HEK293T (cell line): ENCODE measurements around the gene CDH13.

Source experiments
- CTCF ChIA-PET: fragments of 350-600 bp; formaldehyde crosslinking; extraction: SDS; loops from one replicate; lab custom pipeline; 2021; ENCODE audit warnings: antibody characterized with exemption, inconsistent platforms; lab: Yijun Ruan, JAX
- POLR2A ChIA-PET: fragments of 350-600 bp; formaldehyde crosslinking; extraction: SDS; loops from one replicate; lab custom pipeline; 2020; ENCODE audit warnings: antibody characterized with exemption, inconsistent platforms; lab: Yijun Ruan, JAX
- DNase-seq: peaks from one replicate; pipeline ENCODE4 v3.0.0; 2012; ENCODE audit warnings: mixed read lengths; ENCODE audit errors: extremely low spot score
- ARNT ChIP-seq: fragments of 450-650 bp; IDR thresholded peaks from 2 replicates; pipeline ENCODE4 v1.6.1; 2017; ENCODE audit warnings: mild to moderate bottlenecking
- BHLHE40 ChIP-seq: fragments of 450-650 bp; IDR thresholded peaks from 2 replicates; pipeline ENCODE4 v1.6.1; 2016; ENCODE audit warnings: mild to moderate bottlenecking, moderate library complexity, borderline replicate concordance
- CTBP1 ChIP-seq: fragments of 450-650 bp; IDR thresholded peaks from 2 replicates; pipeline ENCODE4 v1.6.1; 2016; ENCODE audit warnings: borderline replicate concordance
- ELF4 ChIP-seq: fragments of 450-650 bp; IDR thresholded peaks from 2 replicates; pipeline ENCODE4 v1.6.1; 2017; ENCODE audit warnings: antibody characterized with exemption
- FOXA1 ChIP-seq: fragments of 450-650 bp; IDR thresholded peaks from 2 replicates; pipeline ENCODE4 v1.6.1; 2016; ENCODE audit warnings: mild to moderate bottlenecking
- FOXK2 ChIP-seq: fragments of 450-650 bp; IDR thresholded peaks from 2 replicates; pipeline ENCODE4 v1.6.1; 2016; ENCODE audit warnings: mild to moderate bottlenecking
- FOXM1 ChIP-seq: fragments of 450-650 bp; IDR thresholded peaks from 2 replicates; pipeline ENCODE4 v1.6.1; 2017; ENCODE audit warnings: mild to moderate bottlenecking, borderline replicate concordance
- HDGF ChIP-seq: fragments of 450-650 bp; IDR thresholded peaks from 2 replicates; pipeline ENCODE4 v1.6.1; 2017; ENCODE audit warnings: antibody characterized with exemption, borderline replicate concordance
- L3MBTL2 ChIP-seq: fragments of 450-650 bp; conservative IDR thresholded peaks from 2 replicates; pipeline ENCODE4 v1.6.1; 2016; ENCODE audit warnings: mild to moderate bottlenecking
- LEF1 ChIP-seq: fragments of 450-650 bp; IDR thresholded peaks from 2 replicates; pipeline ENCODE4 v1.6.1; 2017; ENCODE audit warnings: mild to moderate bottlenecking, borderline replicate concordance
- NFRKB ChIP-seq: fragments of 450-650 bp; IDR thresholded peaks from 2 replicates; pipeline ENCODE4 v1.6.1; 2016; ENCODE audit warnings: mild to moderate bottlenecking, moderate library complexity
- SP1 ChIP-seq: fragments of 450-650 bp; IDR thresholded peaks from 2 replicates; pipeline ENCODE4 v1.6.1; 2017
- SUZ12 ChIP-seq: fragments of 450-650 bp; IDR thresholded peaks from 2 replicates; pipeline ENCODE4 v1.6.1; 2016; ENCODE audit warnings: mild to moderate bottlenecking
- TARDBP ChIP-seq: fragments of 450-650 bp; IDR thresholded peaks from 2 replicates; pipeline ENCODE4 v1.6.1; 2016
- ZNF384 ChIP-seq: fragments of 450-650 bp; IDR thresholded peaks from 2 replicates; pipeline ENCODE4 v1.6.1; 2016
- TF ChIP-seq, protein P1 (sequence below): fragments of 450-650 bp; IDR thresholded peaks from 2 replicates; pipeline ENCODE4 v1.6.1; 2016

Gene CDH13

DNA sequence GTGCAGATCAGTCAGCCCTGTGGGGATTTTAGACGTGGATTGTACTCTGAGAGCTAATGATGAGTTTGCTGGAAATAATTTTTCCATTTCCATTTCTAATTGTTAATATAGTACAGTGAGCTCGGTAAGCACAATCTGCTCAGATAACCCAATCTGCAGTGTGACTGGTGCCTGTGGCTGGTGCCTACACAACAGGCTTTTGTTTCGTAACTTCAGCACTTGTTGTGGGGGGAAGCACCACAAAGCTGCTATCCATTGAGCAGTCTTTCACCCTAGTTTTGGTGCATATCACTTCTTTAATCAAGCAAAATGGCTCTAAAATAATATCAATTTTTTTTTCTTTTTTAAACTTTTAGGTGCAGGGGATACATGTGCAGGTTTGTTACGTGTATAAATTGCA is 646.1 kb downstream of the CDH13 start:
- ChIA-PET POLR2A (no interaction called here), CTCF (no interaction called here)
- TF ChIP-seq L3MBTL2 = no peak
- DNase-seq = no peak

DNA sequence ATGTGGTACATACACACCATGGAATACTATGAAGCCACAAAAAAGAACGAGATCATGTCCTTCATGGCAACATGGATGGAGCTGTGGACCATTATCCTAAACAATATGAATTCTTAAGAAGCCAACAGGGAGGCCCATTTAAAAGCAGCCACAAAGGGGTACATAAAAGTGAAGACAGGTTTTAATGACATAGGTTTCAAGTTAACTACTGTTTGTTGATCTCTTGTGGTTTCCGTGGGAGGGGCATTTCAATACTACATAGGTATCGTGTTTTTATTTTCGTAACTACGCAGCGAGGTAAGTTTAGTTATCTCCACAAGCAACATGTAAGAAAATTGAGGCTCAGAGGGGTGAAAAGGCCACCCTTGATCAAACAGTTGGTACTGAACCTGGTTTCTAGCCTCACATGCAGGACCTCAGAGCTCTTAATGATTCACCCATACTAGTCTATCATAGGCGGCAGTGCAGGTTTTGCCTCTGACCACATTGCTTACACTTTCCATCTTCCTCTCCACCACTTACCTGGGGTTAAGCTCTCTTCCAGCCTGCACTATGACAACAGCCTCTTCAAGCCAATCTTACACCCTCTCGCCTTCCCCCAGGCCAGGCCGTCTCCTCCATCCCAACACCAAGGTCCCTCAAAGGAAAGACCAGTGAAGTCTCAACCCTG is 646.9 kb downstream of the CDH13 start:
- TF ChIP-seq ZNF384 (no peak), FOXK2 (no peak), ARNT (no peak), FOXM1 (no peak), SUZ12 (no peak), NFRKB (no peak)
- TF ChIP-seq, protein P1, sequence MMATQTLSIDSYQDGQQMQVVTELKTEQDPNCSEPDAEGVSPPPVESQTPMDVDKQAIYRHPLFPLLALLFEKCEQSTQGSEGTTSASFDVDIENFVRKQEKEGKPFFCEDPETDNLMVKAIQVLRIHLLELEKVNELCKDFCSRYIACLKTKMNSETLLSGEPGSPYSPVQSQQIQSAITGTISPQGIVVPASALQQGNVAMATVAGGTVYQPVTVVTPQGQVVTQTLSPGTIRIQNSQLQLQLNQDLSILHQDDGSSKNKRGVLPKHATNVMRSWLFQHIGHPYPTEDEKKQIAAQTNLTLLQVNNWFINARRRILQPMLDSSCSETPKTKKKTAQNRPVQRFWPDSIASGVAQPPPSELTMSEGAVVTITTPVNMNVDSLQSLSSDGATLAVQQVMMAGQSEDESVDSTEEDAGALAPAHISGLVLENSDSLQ = no peak
- ChIA-PET POLR2A (no interaction called here), CTCF (no interaction called here)
- DNase-seq = no peak

- ChIA-PET POLR2A (no interaction called here), CTCF (no interaction called here)
- no peak for DNase-seq
- no peak for TF ChIP-seq ZNF384
- TF ChIP-seq SUZ12 = no peak
- TF ChIP-seq, protein P1 = no peak
- no peak for TF ChIP-seq SP1
- TF ChIP-seq LEF1 = no peak
- TF ChIP-seq NFRKB = no peak
- no peak for TF ChIP-seq ARNT
- no peak for TF ChIP-seq ELF4
These were observed 652.5 kb downstream of the CDH13 start for GRCh38 chr16:83279251-83279650.

DNA sequence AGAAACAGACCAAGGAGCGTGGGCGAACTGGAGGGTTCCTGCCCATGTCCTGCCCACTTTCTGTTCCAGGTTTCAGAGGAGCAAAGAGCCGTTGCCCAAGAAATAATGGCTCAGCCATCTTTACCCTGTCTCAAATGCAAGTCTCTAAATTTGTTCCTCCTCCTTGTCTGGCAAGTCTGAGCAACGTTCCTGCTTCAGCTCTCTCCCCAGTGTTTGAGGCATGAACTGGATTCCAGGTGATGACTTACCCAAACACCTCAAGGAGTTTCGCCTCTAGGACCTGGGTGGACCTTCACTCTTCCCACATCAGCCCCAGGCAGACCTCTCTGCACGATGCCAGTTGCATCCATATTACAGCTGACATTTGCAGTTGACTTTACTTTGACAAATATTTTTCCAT is 659.2 kb downstream of the CDH13 start:
- DNase-seq = no peak
- ChIA-PET POLR2A (no interaction called here), CTCF (no interaction called here)
- no peak for TF ChIP-seq ARNT
- no peak for TF ChIP-seq TARDBP
- no peak for TF ChIP-seq BHLHE40
- TF ChIP-seq SP1 = no peak
- TF ChIP-seq CTBP1 = no peak
- TF ChIP-seq HDGF = no peak
- TF ChIP-seq FOXM1 = no peak
- TF ChIP-seq ELF4 = no peak
- TF ChIP-seq L3MBTL2 = no peak
- no peak for TF ChIP-seq LEF1
- no peak for TF ChIP-seq NFRKB
- TF ChIP-seq FOXA1 = no peak
- TF ChIP-seq, protein P1 = no peak

DNA sequence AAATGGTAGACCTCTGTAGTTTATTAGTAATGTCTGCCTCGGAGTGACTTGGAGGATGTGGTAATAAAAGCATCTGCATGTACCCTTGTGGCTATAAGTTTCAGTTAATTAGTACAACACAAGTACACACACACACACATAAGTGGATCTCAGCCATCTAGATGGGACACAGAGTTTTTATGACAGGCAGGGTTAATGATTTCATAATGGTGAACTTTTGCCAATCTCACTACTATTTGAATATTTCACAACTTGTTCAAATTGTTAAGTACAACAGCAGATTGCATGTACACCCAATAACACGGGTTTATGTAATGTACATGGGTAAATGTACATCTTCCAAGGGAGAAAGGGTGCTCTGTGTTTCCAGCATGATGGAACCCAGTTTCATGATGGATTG is 669.7 kb downstream of the CDH13 start:
- no peak for TF ChIP-seq FOXK2
- ChIA-PET POLR2A (no interaction called here), CTCF (no interaction called here)
- no peak for DNase-seq

GRCh38 chr16:83298541-83298940 is 671.8 kb downstream of the CDH13 start:
- no peak for TF ChIP-seq SUZ12
- CTCF ChIA-PET = no interaction called here
- no peak for DNase-seq
- POLR2A ChIA-PET = no interaction called here

DNA sequence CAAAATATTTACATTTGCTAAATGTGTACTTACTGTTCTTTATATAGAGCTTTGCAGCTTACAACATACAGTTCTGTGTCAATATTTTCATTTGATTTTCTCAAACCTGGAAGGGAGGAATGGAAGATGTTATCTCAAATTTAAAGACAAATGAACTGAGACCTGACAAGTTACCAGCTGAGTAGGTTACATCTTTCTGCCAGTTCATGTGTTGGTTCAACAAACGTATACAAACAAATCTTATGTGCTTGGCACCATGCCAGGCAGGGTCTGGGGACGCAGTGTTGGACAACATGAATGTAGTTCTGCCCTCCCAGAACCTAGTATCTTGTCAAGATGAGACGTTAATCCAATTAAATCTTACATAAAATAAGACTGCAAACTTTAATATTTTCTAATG is 673.6 kb downstream of the CDH13 start:
- CTCF ChIA-PET = no interaction called here
- no peak for DNase-seq
- TF ChIP-seq ZNF384 (no peak), FOXA1 (no peak), SUZ12 (no peak), TARDBP (no peak), FOXK2 (no peak), HDGF (no peak), NFRKB (no peak)
- POLR2A ChIA-PET = no interaction called here

- TF ChIP-seq SP1 (no peak), ARNT (no peak), ELF4 (no peak), LEF1 (no peak), TARDBP (no peak), CTBP1 (no peak), L3MBTL2 (no peak), SUZ12 (no peak), FOXM1 (no peak), FOXK2 (no peak), FOXA1 (no peak), NFRKB (no peak), ZNF384 (no peak), HDGF (no peak)
- TF ChIP-seq, protein P1 = no peak
- DNase-seq = no peak
- POLR2A ChIA-PET = no interaction called here
- CTCF ChIA-PET = no interaction called here
These were observed 675.2 kb downstream of the CDH13 start for GRCh38 chr16:83301971-83302370.
